ENCODE data around the gene CDKN1B. TPM values are rescaled to one million over a fixed set of nuclear protein-coding genes. Genes with fewer than 3 reads are reported as not detected.

CDKN1B gene
- total RNA-seq, 1 experiment from 2014 or later = 27.7 TPM

GRCh38 chr12:12719496-12719895, 2.3 kb downstream of the CDKN1B start:
- no peak overlapping the region for H2BK5ac ChIP-seq (ENCODE audit: insufficient read length, low read length)
- H3K14ac ChIP-seq (ENCODE audit: insufficient read depth, low read length) = no peak overlapping the region
- Mint-ChIP-seq H3K4me1 (peaks cover 46 to 57% of the 10 kb centered on the region in 2 experiments), H3K4me3 (peak overlapping the region; percentile 94), H3K27ac (no peak overlapping the region), H3K27me3 (ENCODE audit: low read depth) (peaks cover 7% of the 10 kb centered on the region), H3K9me3 (no peaks in the 10 kb centered on the region), H3K36me3 (ENCODE audit: insufficient read depth in 1 of 3, low read depth in 3 of 3) (peaks cover 15 to 38% (median 34%) of the 10 kb centered on the region in 3 experiments; a peak in 6 of 7 replicates)
- H4K20me1 ChIP-seq (ENCODE audit: control insufficient read depth, insufficient read depth, insufficient read length) = no peaks in the 10 kb centered on the region
- no peak overlapping the region for H3K23ac ChIP-seq (ENCODE audit: insufficient read length, low read depth, low read length)
- H2AK5ac ChIP-seq (ENCODE audit: insufficient read length, low read length) = no peak overlapping the region
- no peak overlapping the region for H3K27ac ChIP-seq (ENCODE audit: insufficient read length, low read depth, low read length)
- H2BK15ac ChIP-seq (ENCODE audit: low read depth, low read length) = no peak overlapping the region
- no peaks in the 10 kb centered on the region for H3K79me1 ChIP-seq (ENCODE audit: insufficient read depth, low read depth, low read length, poor library complexity, severe bottlenecking)
- H3K4me2 ChIP-seq (ENCODE audit: insufficient read depth, insufficient read length, low read length) = peak overlapping the region; percentile 90
- H3K9ac ChIP-seq (ENCODE audit: extremely low read depth, insufficient read length, low read length) = no peak overlapping the region
- H3T11ph ChIP-seq (ENCODE audit: low read length) = no peak overlapping the region
- no peak overlapping the region for H2BK12ac ChIP-seq (ENCODE audit: insufficient read length, low read depth, low read length)
- H3K56ac ChIP-seq (ENCODE audit: insufficient read length, low read depth, low read length) = no peak overlapping the region
- H2BK20ac ChIP-seq (ENCODE audit: low read depth, low read length, poor library complexity, severe bottlenecking) = no peak overlapping the region
- H2BK120ac ChIP-seq (ENCODE audit: low read depth, low read length, poor library complexity, severe bottlenecking) = no peak overlapping the region
- H3K79me2 ChIP-seq (ENCODE audit: insufficient read depth, low read length) = peaks cover 4% of the 10 kb centered on the region; the same call in 1 of the 2 replicates
- no peak overlapping the region for H4K5ac ChIP-seq (ENCODE audit: insufficient read length, low read depth, low read length)
- peaks cover 25% of the 10 kb centered on the region for H3K23me2 ChIP-seq (ENCODE audit: insufficient read length, low read depth, low read length, poor library complexity, severe bottlenecking)
- H4K91ac ChIP-seq (ENCODE audit: insufficient read length, low read depth, low read length) = no peak overlapping the region
- no peak overlapping the region for H4K8ac ChIP-seq (replicated peaks; ENCODE audit: insufficient read length, low read depth, low read length)
- H2AFZ ChIP-seq (ENCODE audit: low read length) = no peak overlapping the region
- DNase-seq = no peak
- no peak overlapping the region for H3K4ac ChIP-seq (ENCODE audit: low read depth, low read length)
- no CpG with 5 or more reads among the region's 3 CpGs for WGBS (ENCODE audit: extremely low coverage, insufficient read length, low lambda C conversion rate)
- H3K18ac ChIP-seq (ENCODE audit: insufficient read length, low read depth, low read length) = no peak overlapping the region
- no peaks in the 10 kb centered on the region for H3K9me3 ChIP-seq (ENCODE audit: control insufficient read depth, low read depth, low read length)
- TF ChIP-seq, protein P1, sequence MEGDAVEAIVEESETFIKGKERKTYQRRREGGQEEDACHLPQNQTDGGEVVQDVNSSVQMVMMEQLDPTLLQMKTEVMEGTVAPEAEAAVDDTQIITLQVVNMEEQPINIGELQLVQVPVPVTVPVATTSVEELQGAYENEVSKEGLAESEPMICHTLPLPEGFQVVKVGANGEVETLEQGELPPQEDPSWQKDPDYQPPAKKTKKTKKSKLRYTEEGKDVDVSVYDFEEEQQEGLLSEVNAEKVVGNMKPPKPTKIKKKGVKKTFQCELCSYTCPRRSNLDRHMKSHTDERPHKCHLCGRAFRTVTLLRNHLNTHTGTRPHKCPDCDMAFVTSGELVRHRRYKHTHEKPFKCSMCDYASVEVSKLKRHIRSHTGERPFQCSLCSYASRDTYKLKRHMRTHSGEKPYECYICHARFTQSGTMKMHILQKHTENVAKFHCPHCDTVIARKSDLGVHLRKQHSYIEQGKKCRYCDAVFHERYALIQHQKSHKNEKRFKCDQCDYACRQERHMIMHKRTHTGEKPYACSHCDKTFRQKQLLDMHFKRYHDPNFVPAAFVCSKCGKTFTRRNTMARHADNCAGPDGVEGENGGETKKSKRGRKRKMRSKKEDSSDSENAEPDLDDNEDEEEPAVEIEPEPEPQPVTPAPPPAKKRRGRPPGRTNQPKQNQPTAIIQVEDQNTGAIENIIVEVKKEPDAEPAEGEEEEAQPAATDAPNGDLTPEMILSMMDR (conservative IDR thresholded peaks at IDR 0.05) = no peak
- H3K4me1 ChIP-seq (ENCODE audit: insufficient read depth, low read length) = peaks cover 7% of the 10 kb centered on the region
- no peaks in the 10 kb centered on the region for H3K27me3 ChIP-seq (ENCODE audit: insufficient read depth, low read length)

Data from H9 (cell line).